GM12878 (cell line): Measurements from ENCODE around the gene KIF3A.

Experiments
- FOXK2 ChIP-seq: fragments of 450-650 bp; IDR thresholded peaks from 2 replicates; pipeline ENCODE4 v1.6.1; 2017; ENCODE audit warnings: mild to moderate bottlenecking, moderate library complexity
- POLR2A ChIP-seq: IDR thresholded peaks from 2 replicates; pipeline ENCODE4 v1.6.1; 2011; ENCODE audit warnings: low read depth, mild to moderate bottlenecking, low read length

GRCh38 chr5:132677191-132677590 lies 60.2 kb downstream of the KIF3A start:
- TF ChIP-seq FOXK2 (no peak), POLR2A (no peak)
